IMR-90 (cell line): ENCODE data around the gene DHH. TPM values are rescaled to one million over a fixed set of nuclear protein-coding genes. Genes with fewer than 3 reads are reported as not detected.

Experiments
- ATAC-seq: fragments of 200-7000 bp; cut with Tn5 transposase; 2 replicates; pipeline ENCODE4 v1.9.1; 2020; ENCODE audit warnings: low read depth, mild to moderate bottlenecking, moderate library complexity
- BruUV-seq: library from RNA; stranded (reverse); fragments of 400-500 nt; replicated peaks from 2 replicates; lab custom pipeline; 2021; lab: Mats Ljungman, UMichigan
- CTCF ChIA-PET: fragments of 300-600 bp; formaldehyde crosslinking; extraction: SDS; loops from one replicate; lab custom pipeline; 2021; ENCODE audit warnings: antibody characterized with exemption; lab: Yijun Ruan, JAX
- POLR2A ChIA-PET: fragments of 300-600 bp; sonication (Branson Sonifier 250); formaldehyde crosslinking; loops from one replicate; lab custom pipeline; 2022; ENCODE audit warnings: antibody characterized with exemption; ENCODE audit not compliant: unreplicated experiment; lab: Charles Lee
- DNase-seq: peaks from one replicate; pipeline ENCODE4 v3.0.0; 2013
- H2AFZ ChIP-seq: replicated peaks from 2 replicates; pipeline ENCODE3; 2013; ENCODE audit warnings: low read length, mild to moderate bottlenecking; ENCODE audit not compliant: poor library complexity
- H2AK5ac ChIP-seq: 2 replicates; pipeline ENCODE4 v1.6.1; 2013; ENCODE audit warnings: low read depth, low read length, inconsistent platforms
- H2AK9ac ChIP-seq: replicated peaks from 2 replicates; pipeline ENCODE3; 2013; ENCODE audit warnings: mild to moderate bottlenecking, low read depth, low read length, moderate library complexity; ENCODE audit not compliant: poor library complexity
- H2BK120ac ChIP-seq: 2 replicates; pipeline ENCODE4 v1.6.1; 2013; ENCODE audit warnings: low read depth, low read length, inconsistent platforms
- H2BK15ac ChIP-seq: 3 replicates; pipeline ENCODE4 v1.6.1; 2013; ENCODE audit warnings: low read depth, low read length, inconsistent platforms
- H2BK20ac ChIP-seq: 2 replicates; pipeline ENCODE4 v1.6.1; 2013; ENCODE audit warnings: low read depth, mild to moderate bottlenecking, inconsistent platforms, low read length, moderate library complexity
- H2BK5ac ChIP-seq: 2 replicates; pipeline ENCODE4 v1.6.1; 2013; ENCODE audit warnings: mild to moderate bottlenecking, low read depth, low read length, inconsistent platforms; ENCODE audit not compliant: poor library complexity, severe bottlenecking
- H3K14ac ChIP-seq: replicated peaks from 2 replicates; pipeline ENCODE4 v1.6.1; 2013; ENCODE audit warnings: low read depth, low read length, inconsistent platforms
- H3K18ac ChIP-seq: 2 replicates; pipeline ENCODE4 v1.6.1; 2013; ENCODE audit warnings: low read depth, low read length, control low read depth
- H3K23ac ChIP-seq: 2 replicates; pipeline ENCODE4 v1.6.1; 2013; ENCODE audit warnings: low read depth, low read length, inconsistent platforms
- H3K27ac ChIP-seq: 2 replicates; pipeline ENCODE4 v1.5.1; 2013; ENCODE audit warnings: mild to moderate bottlenecking, control low read depth, low read length; ENCODE audit not compliant: insufficient read depth
- H3K27me3 ChIP-seq: 2 replicates; pipeline ENCODE4 v1.6.1; 2013; ENCODE audit warnings: low read length; ENCODE audit not compliant: control insufficient read depth, insufficient read depth
- H3K36me3 ChIP-seq: 2 replicates; pipeline ENCODE4 v1.6.1; 2013; ENCODE audit warnings: low read length, mixed read lengths; ENCODE audit not compliant: control insufficient read depth, insufficient read depth
- H3K4ac ChIP-seq: 2 replicates; pipeline ENCODE4 v1.6.1; 2013; ENCODE audit warnings: low read depth, low read length, inconsistent platforms
- H3K4me1 ChIP-seq: 2 replicates; pipeline ENCODE4 v1.6.1; 2013; ENCODE audit warnings: low read length, mixed read lengths; ENCODE audit not compliant: control insufficient read depth, insufficient read depth
- H3K4me2 ChIP-seq: 2 replicates; pipeline ENCODE4 v1.6.1; 2013; ENCODE audit warnings: low read depth, mild to moderate bottlenecking, control low read depth, low read length, moderate library complexity
- H3K4me3 ChIP-seq: 2 replicates; pipeline ENCODE4 v1.5.1; 2013; ENCODE audit warnings: low read depth, mild to moderate bottlenecking, control low read depth, low read length, moderate library complexity; ENCODE audit not compliant: insufficient read depth
- H3K56ac ChIP-seq: 2 replicates; pipeline ENCODE4 v1.6.1; 2013; ENCODE audit warnings: low read length, inconsistent platforms; ENCODE audit not compliant: insufficient read depth; ENCODE audit errors: extremely low read depth
- H3K79me1 ChIP-seq, 2 experiments: 2 replicates each; pipeline ENCODE4 v1.6.1; 2013; ENCODE audit warnings: low read length in 2 of 2, inconsistent platforms in 1 of 2, low read depth in 1 of 2
- H3K9ac ChIP-seq: 2 replicates; pipeline ENCODE4 v1.6.1; 2013; ENCODE audit warnings: low read depth, low read length, control low read depth
- H3K9me1 ChIP-seq: 2 replicates; pipeline ENCODE4 v1.6.1; 2013; ENCODE audit warnings: low read length, inconsistent platforms; ENCODE audit not compliant: insufficient read depth
- H3K9me3 ChIP-seq: 2 replicates; pipeline ENCODE4 v1.6.1; 2013; ENCODE audit warnings: low read length; ENCODE audit not compliant: control insufficient read depth, insufficient read depth
- H4K20me1 ChIP-seq: 2 replicates; pipeline ENCODE4 v1.6.1; 2013; ENCODE audit warnings: low read length, inconsistent platforms; ENCODE audit not compliant: insufficient read depth
- H4K5ac ChIP-seq: 2 replicates; pipeline ENCODE4 v1.6.1; 2013; ENCODE audit warnings: mild to moderate bottlenecking, low read depth, low read length, control low read depth
- H4K8ac ChIP-seq, 2 experiments: 2 replicates each; pipeline ENCODE4 v1.6.1; 2013; ENCODE audit warnings: low read depth in 2 of 2, low read length in 2 of 2, control low read depth in 1 of 2, inconsistent platforms in 1 of 2
- H4K91ac ChIP-seq: 2 replicates; pipeline ENCODE4 v1.6.1; 2013; ENCODE audit warnings: low read depth, low read length, inconsistent platforms; ENCODE audit not compliant: insufficient read depth
- BHLHE40 ChIP-seq: fragments of 150-350 bp; IDR thresholded peaks from 2 replicates; pipeline ENCODE4 v1.6.1; 2016; ENCODE audit warnings: mild to moderate bottlenecking, low read depth, low read length
- CEBPB ChIP-seq: IDR thresholded peaks from 2 replicates; pipeline ENCODE4 v1.6.1; 2012; ENCODE audit warnings: low read depth, low read length, improper control_type of control experiment
- CHD1 ChIP-seq: IDR thresholded peaks from 2 replicates; pipeline ENCODE4 v1.6.1; 2012; ENCODE audit warnings: low read depth, low read length, improper control_type of control experiment
- CTCF ChIP-seq: conservative IDR thresholded peaks from 2 replicates; pipeline ENCODE4 v1.5.1; 2012; ENCODE audit warnings: mild to moderate bottlenecking, low read depth, low read length, improper control_type of control experiment
- ELK1 ChIP-seq: fragments of 150-350 bp; IDR thresholded peaks from 2 replicates; pipeline ENCODE4 v1.6.1; 2016; ENCODE audit warnings: low read depth, mild to moderate bottlenecking, low read length, moderate library complexity, borderline replicate concordance
- FOS ChIP-seq: fragments of 150-350 bp; IDR thresholded peaks from 2 replicates; pipeline ENCODE4 v1.6.1; 2016; ENCODE audit warnings: low read depth, low read length
- MAFK ChIP-seq: IDR thresholded peaks from 2 replicates; pipeline ENCODE4 v1.6.1; 2012; ENCODE audit warnings: low read depth, low read length, improper control_type of control experiment
- MAZ ChIP-seq: IDR thresholded peaks from 2 replicates; pipeline ENCODE4 v1.6.1; 2012; ENCODE audit warnings: low read depth, mild to moderate bottlenecking, low read length, improper control_type of control experiment, moderate library complexity, borderline replicate concordance
- MXI1 ChIP-seq: IDR thresholded peaks from 2 replicates; pipeline ENCODE4 v1.6.1; 2012; ENCODE audit warnings: low read depth, mild to moderate bottlenecking, low read length, moderate library complexity, borderline replicate concordance
- NFE2L2 ChIP-seq: fragments of 150-350 bp; IDR thresholded peaks from 2 replicates; pipeline ENCODE4 v1.6.1; 2016; ENCODE audit warnings: low read depth, mild to moderate bottlenecking, low read length
- POLR2A ChIP-seq: IDR thresholded peaks from 2 replicates; pipeline ENCODE4 v1.6.1; 2012; ENCODE audit warnings: mild to moderate bottlenecking, low read depth, low read length
- RAD21 ChIP-seq: IDR thresholded peaks from 2 replicates; pipeline ENCODE4 v1.6.1; 2012; ENCODE audit warnings: low read length, improper control_type of control experiment
- RCOR1 ChIP-seq: IDR thresholded peaks from 2 replicates; pipeline ENCODE4 v1.6.1; 2012; ENCODE audit warnings: mild to moderate bottlenecking, low read length, improper control_type of control experiment; ENCODE audit not compliant: insufficient replicate concordance
- RFX5 ChIP-seq: IDR thresholded peaks from 2 replicates; pipeline ENCODE4 v1.8.0; 2012; ENCODE audit warnings: low read depth, mild to moderate bottlenecking, low read length, moderate library complexity
- SMC3 ChIP-seq: fragments of 150-350 bp; IDR thresholded peaks from 2 replicates; pipeline ENCODE4 v1.6.1; 2016; ENCODE audit warnings: low read depth, mild to moderate bottlenecking, antibody characterized with exemption, low read length, moderate library complexity
- USF2 ChIP-seq: fragments of 150-350 bp; IDR thresholded peaks from 2 replicates; pipeline ENCODE4 v1.6.1; 2017; ENCODE audit warnings: mild to moderate bottlenecking, antibody characterized with exemption, low read length, low read depth
- WGBS, 2 experiments: methylation state at CpG; one replicate each; pipeline versions ENCODE4 v1.1.5 to v1.1.7; 2013; ENCODE audit warnings: missing lambda C conversion rate in 2 of 2; ENCODE audit not compliant: insufficient read length in 1 of 2; ENCODE audit errors: extremely low coverage in 2 of 2; 5-methylcytosine and 5-hydroxymethylcytosine counted together
- dilution Hi-C: fragments of 300-500 bp; cut with HindIII; formaldehyde crosslinking; loops from one replicate; pipeline ENCODE4 v1.14.3; 2018; ENCODE audit warnings: low sequenced_read_pairs; ENCODE audit not compliant: unreplicated experiment
- in situ Hi-C: fragments of 300-500 bp; cut with MboI; formaldehyde crosslinking; loops from 3 replicates; pipeline ENCODE4 v1.14.3; 2019; ENCODE audit warnings: low sequenced_read_pairs, inconsistent platforms, mixed read lengths
- intact Hi-C: fragments of 100-400 bp; cut with micrococcal nuclease; formaldehyde crosslinking; loops from 2 replicates; pipeline ENCODE4 v1.10.0; 2022
- polyA plus RNA-seq, 3 experiments: library from polyadenylated mRNA; depleted of rRNA; stranded (reverse); fragments of >200 nt; gene quantifications; 2 replicates each; pipeline ENCODE4 v1.2.3, GENCODE V29; 2012; ENCODE audit warnings: low replicate concordance in 1 of 3
- total RNA-seq: library from RNA; depleted of rRNA; stranded (reverse); fragments of >200 nt; gene quantifications from 2 replicates; pipeline ENCODE4 v1.2.3, GENCODE V29; 2012

The DHH gene
- total and polyA plus RNA-seq, 2 of the 4 experiments (the other 2 are of a cell fraction) = under 0.01 to 0.07 TPM

- no peak overlapping the region for H3K27ac ChIP-seq
- no peaks in the 10 kb centered on the region for H3K9me3 ChIP-seq
- BruUV-seq = no TSS peak
- peaks cover 22% of the 10 kb centered on the region for H3K36me3 ChIP-seq
- H2BK15ac ChIP-seq = no peak overlapping the region
- TF ChIP-seq MAZ = no peak
- no peak for TF ChIP-seq RFX5
- no peak for TF ChIP-seq MAFK
- TF ChIP-seq FOS = no peak
- no peak for TF ChIP-seq RAD21
- TF ChIP-seq CEBPB = no peak
- no peak for TF ChIP-seq RCOR1
- no peak for TF ChIP-seq SMC3
- no peak for TF ChIP-seq USF2
- TF ChIP-seq POLR2A = no peak
- no peak for TF ChIP-seq NFE2L2
- TF ChIP-seq CHD1 = no peak
- TF ChIP-seq MXI1 = no peak
- no peak for TF ChIP-seq ELK1
- no peak for TF ChIP-seq CTCF
- TF ChIP-seq BHLHE40 = no peak
- H3K4me2 ChIP-seq = no peak overlapping the region
- POLR2A ChIA-PET = no interaction called here
- intact Hi-C loops = no loop called here
- no peak for ATAC-seq
- no peak overlapping the region for H4K91ac ChIP-seq
- H3K23ac ChIP-seq = no peak overlapping the region; the same call in 1 of the 2 replicates
- H2BK20ac ChIP-seq = no peak overlapping the region
- no peak overlapping the region for H2AK9ac ChIP-seq
- no peak overlapping the region for H3K56ac ChIP-seq
- no peak overlapping the region for H4K5ac ChIP-seq
- no peak overlapping the region for H3K4ac ChIP-seq
- no peak overlapping the region for H2BK5ac ChIP-seq
- H3K9ac ChIP-seq = no peak overlapping the region
- no peak overlapping the region for H4K8ac ChIP-seq
- H2BK120ac ChIP-seq = no peak overlapping the region
- peaks cover 19% of the 10 kb centered on the region; the same call in 1 of the 2 replicates for H3K27me3 ChIP-seq
- DNase-seq = no peak
- H3K79me1 ChIP-seq = no peaks in the 10 kb centered on the region
- H3K18ac ChIP-seq = no peak overlapping the region
- no peaks in the 10 kb centered on the region for H3K9me1 ChIP-seq
- H3K4me3 ChIP-seq = no peak overlapping the region
- no CpG with 5 or more reads among the region's 2 CpGs for WGBS, 2 experiments
- H4K20me1 ChIP-seq = peaks cover 6% of the 10 kb centered on the region; the same call in 1 of the 2 replicates
- in situ Hi-C loops = no loop called here
- CTCF ChIA-PET = interaction anchor here (1.0 kb wide), 2 partner anchors 14 to 16 kb away, joined by 3 read pairs; partner anchors contain the start of gene LMBR1L
- H3K4me1 ChIP-seq = peaks cover 7% of the 10 kb centered on the region; the same call in 1 of the 2 replicates
- dilution Hi-C loops = no loop called here
- no peak overlapping the region for H2AK5ac ChIP-seq
- no peak overlapping the region for H2AFZ ChIP-seq
- H3K14ac ChIP-seq = no peak overlapping the region
Measured at GRCh38 chr12:49094975-49095365, 369 bp upstream of the DHH start.
